K562 (cell line): ENCODE data around the gene ANKRD36B. TPM values are rescaled to one million over a fixed set of nuclear protein-coding genes. Genes with fewer than 3 reads are reported as not detected.
"Not testable (repeated sequence)": the region's sequence is repeated elsewhere in the genome, so short reads cannot be mapped to it uniquely, and the experiment has no call there.

Source experiments
- DEAF1 ChIP-seq: fragments of 450-650 bp; formaldehyde crosslinking; IDR thresholded peaks from 2 replicates; pipeline ENCODE4 v1.4.0; 2020; ENCODE audit warnings: mild to moderate bottlenecking, moderate library complexity
- FOXM1 ChIP-seq, 2 experiments: fragments of 450-650 bp in 1 of 2; sonication (generic) in 1 of 2; formaldehyde crosslinking in 1 of 2; IDR thresholded peaks; 2 replicates each; pipeline versions ENCODE4 v1.6.1 to v1.9.0; 2017 to 2022; ENCODE audit warnings: low read depth in 2 of 2, mild to moderate bottlenecking in 2 of 2, missing genetic modification reagents in 1 of 2, moderate library complexity in 1 of 2
- FOXP1 ChIP-seq: sonication (generic); formaldehyde crosslinking; IDR thresholded peaks from 2 replicates; pipeline ENCODE4 v1.8.0; 2022; ENCODE audit warnings: mild to moderate bottlenecking, missing genetic modification reagents
- KLF1 ChIP-seq: fragments of 450-650 bp; IDR thresholded peaks from 2 replicates; pipeline ENCODE4 v1.6.1; 2016; ENCODE audit warnings: missing genetic modification characterization, missing compliant biosample characterization
- MNT ChIP-seq, 2 experiments: fragments of 450-650 bp; conservative IDR thresholded peaks; 2 replicates each; pipeline ENCODE4 v1.6.1; 2017; ENCODE audit warnings: mild to moderate bottlenecking in 2 of 2, moderate library complexity in 2 of 2
- POLR2G ChIP-seq: fragments of 200-400 bp; formaldehyde crosslinking; IDR thresholded peaks from 2 replicates; pipeline ENCODE4 v1.6.1; 2017; ENCODE audit warnings: low read depth, mild to moderate bottlenecking, antibody characterized with exemption, low read length, moderate library complexity
- SIN3B ChIP-seq: fragments of 450-650 bp; IDR thresholded peaks from 2 replicates; pipeline ENCODE4 v1.6.1; 2017; ENCODE audit warnings: low read depth, mild to moderate bottlenecking, moderate library complexity
- ZBTB33 ChIP-seq: sonication (generic); formaldehyde crosslinking; IDR thresholded peaks from 2 replicates; pipeline ENCODE4 v1.8.1; 2023; ENCODE audit warnings: mild to moderate bottlenecking, missing genetic modification reagents
- ZBTB40 ChIP-seq, 2 experiments: fragments of 450-650 bp in 1 of 2; sonication (generic) in 1 of 2; formaldehyde crosslinking in 1 of 2; IDR thresholded peaks; 2 replicates each; pipeline versions ENCODE4 v1.7.1 to v1.9.0; 2016 to 2022; ENCODE audit warnings: inconsistent platforms in 1 of 2, mild to moderate bottlenecking in 1 of 2, missing genetic modification reagents in 1 of 2
- polyA plus RNA-seq, 8 experiments: library from polyadenylated mRNA; depleted of rRNA in 4 of 8; stranded (reverse) in 5 of 8; unstranded in 3 of 8; fragments of >200 nt; fragmentation: Nextera tagmentation in 2 of 8; fragmentation: Illumina TruSeq in 1 of 8; extraction: Ambion mirVana in 2 of 8; extraction: Trizol in 1 of 8; gene quantifications; 2 replicates each; pipeline versions ENCODE4 v1.2.1 to v1.2.3, GENCODE V29; 2011 to 2014; ENCODE audit warnings: inconsistent platforms in 1 of 8, missing spikeins in 1 of 8
- total RNA-seq, 7 experiments: library from RNA; depleted of rRNA in 6 of 7; stranded (reverse); fragments of >200 nt in 6 of 7; fragmentation: Illumina TruSeq in 2 of 7; extraction: Trizol in 2 of 7; gene quantifications; 2 replicates each; pipeline versions ENCODE4 v1.2.1 to v1.2.3, GENCODE V29; 2011 to 2021; ENCODE audit warnings: low replicate concordance in 1 of 7

Gene ANKRD36B
- total and polyA plus RNA-seq, 9 of the 15 experiments (the other 6 are each of a cell fraction or from before 2014, with no cell fraction given): 7.6 to 40.9 (median 13.3) TPM

GRCh38 chr2:97589598-97590510 lies at the start of gene ANKRD36B (continued):
- TF ChIP-seq ZBTB33 (0 out of 2 replicates have a peak, but pooled peaks have one; percentile 19), POLR2G (peak; percentile 84), DEAF1 (CRISPR knock-in tag) (0 out of 2 replicates have a peak, but pooled peaks have one; percentile 19), FOXM1 (CRISPR knock-in tag; IDR thresholded peaks at IDR 0.05; ENCODE audit: low read depth) (0 out of 2 replicates have a peak, but pooled peaks have one; percentile 34), FOXP1 (CRISPR knock-in tag) (peak; percentile 55; the same call in 1 of the 2 replicates), KLF1 (peak; percentile 58; the same call in 1 of the 2 replicates), ZBTB40 (IDR thresholded peaks at IDR 0.05) (0 out of 2 replicates have a peak, but pooled peaks have one; percentile 19), ZBTB40 (CRISPR knock-in tag; IDR thresholded peaks at IDR 0.05) (0 out of 2 replicates have a peak, but pooled peaks have one; percentile 18), MNT (conservative IDR thresholded peaks at IDR 0.05) (peak; percentile 49 to 76; a peak in 3 of 4 replicates), SIN3B (0 out of 2 replicates have a peak, but pooled peaks have one; percentile 23)
- TF ChIP-seq FOXM1 (IDR thresholded peaks at IDR 0.05; ENCODE audit: low read depth): not testable (repeated sequence)
